ENCODE results near the gene PSMC1.

DNA sequence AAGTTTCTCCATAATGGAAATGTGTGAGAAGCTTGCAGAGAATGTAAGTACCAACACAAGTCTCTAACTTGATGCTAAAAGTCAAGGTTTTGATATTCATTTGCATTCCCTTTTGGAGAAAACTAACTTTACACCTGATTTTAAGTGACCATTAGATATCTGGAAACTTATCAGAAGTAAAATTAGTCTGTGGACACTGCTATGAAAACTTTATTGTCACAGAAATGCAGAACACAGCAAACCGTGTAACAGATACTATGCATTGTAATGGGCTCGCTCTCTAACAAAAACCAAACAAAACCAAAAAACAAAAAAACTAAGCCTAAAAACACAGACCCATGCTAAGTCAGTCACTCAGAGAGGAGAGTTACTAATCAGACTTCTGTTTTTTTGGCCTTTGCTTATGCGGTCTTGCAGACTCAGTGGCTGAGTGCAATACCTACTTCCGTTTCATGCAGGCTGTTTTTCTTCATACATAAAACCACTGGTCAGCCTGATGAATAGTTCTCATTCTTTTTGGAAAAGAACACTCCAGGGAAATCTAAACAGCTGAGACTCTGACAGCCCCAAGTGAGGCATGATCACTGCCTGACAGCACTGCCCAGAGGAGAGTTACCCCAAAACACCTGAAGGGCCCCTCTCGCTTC lies 39.6 kb downstream of the PSMC1 start:
- TF ChIP-seq, protein P1, sequence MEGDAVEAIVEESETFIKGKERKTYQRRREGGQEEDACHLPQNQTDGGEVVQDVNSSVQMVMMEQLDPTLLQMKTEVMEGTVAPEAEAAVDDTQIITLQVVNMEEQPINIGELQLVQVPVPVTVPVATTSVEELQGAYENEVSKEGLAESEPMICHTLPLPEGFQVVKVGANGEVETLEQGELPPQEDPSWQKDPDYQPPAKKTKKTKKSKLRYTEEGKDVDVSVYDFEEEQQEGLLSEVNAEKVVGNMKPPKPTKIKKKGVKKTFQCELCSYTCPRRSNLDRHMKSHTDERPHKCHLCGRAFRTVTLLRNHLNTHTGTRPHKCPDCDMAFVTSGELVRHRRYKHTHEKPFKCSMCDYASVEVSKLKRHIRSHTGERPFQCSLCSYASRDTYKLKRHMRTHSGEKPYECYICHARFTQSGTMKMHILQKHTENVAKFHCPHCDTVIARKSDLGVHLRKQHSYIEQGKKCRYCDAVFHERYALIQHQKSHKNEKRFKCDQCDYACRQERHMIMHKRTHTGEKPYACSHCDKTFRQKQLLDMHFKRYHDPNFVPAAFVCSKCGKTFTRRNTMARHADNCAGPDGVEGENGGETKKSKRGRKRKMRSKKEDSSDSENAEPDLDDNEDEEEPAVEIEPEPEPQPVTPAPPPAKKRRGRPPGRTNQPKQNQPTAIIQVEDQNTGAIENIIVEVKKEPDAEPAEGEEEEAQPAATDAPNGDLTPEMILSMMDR (IDR thresholded peaks at IDR 0.05): no peak
- TF ChIP-seq POLR2A (IDR thresholded peaks at IDR 0.05): no peak

All from thyroid gland (tissue), 4 donors.